Astrocyte (in vitro differentiated cells and primary cell): ENCODE data around the gene PLEKHA8.

Experiments used
- EZH2 ChIP-seq: IDR thresholded peaks from 2 replicates; pipeline ENCODE4 v1.6.1; 2012; ENCODE audit warnings: mild to moderate bottlenecking, low read length, inconsistent platforms; ENCODE audit not compliant: insufficient read depth
- TF ChIP-seq, protein P1 (sequence below): IDR thresholded peaks from 2 replicates; pipeline ENCODE4 v1.5.1; 2011; ENCODE audit warnings: low read depth, mild to moderate bottlenecking, inconsistent platforms, low read length, moderate library complexity; ENCODE audit not compliant: insufficient read depth

DNA sequence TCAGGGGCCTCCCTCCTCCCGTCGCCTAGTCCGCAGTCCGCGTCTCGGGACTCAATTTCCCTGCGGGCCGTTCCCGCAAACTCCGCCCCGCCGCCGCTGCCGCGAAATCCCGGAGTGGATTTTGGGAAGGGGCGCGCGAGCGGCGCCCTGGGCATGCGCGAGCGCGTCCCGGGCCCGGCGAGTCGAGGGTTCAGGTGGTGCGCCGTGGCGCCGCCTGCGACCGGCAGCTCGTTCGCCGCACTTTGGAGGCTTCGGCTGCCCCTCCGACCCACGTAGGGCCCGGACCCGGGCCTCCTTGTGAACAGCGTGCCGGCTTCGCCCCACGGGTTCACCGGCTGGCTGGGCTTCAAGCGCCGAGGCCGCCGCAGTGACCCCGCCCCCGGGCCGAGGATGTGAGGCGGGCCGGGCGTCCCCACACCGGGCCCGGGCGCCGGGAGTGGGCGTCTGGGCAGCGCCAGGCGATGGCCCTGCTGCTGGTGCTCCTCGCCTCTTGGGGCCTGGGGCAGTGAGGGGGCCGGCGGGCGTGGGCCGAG, at the start of gene PLEKHA8:
- TF ChIP-seq, protein P1, sequence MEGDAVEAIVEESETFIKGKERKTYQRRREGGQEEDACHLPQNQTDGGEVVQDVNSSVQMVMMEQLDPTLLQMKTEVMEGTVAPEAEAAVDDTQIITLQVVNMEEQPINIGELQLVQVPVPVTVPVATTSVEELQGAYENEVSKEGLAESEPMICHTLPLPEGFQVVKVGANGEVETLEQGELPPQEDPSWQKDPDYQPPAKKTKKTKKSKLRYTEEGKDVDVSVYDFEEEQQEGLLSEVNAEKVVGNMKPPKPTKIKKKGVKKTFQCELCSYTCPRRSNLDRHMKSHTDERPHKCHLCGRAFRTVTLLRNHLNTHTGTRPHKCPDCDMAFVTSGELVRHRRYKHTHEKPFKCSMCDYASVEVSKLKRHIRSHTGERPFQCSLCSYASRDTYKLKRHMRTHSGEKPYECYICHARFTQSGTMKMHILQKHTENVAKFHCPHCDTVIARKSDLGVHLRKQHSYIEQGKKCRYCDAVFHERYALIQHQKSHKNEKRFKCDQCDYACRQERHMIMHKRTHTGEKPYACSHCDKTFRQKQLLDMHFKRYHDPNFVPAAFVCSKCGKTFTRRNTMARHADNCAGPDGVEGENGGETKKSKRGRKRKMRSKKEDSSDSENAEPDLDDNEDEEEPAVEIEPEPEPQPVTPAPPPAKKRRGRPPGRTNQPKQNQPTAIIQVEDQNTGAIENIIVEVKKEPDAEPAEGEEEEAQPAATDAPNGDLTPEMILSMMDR = no peak
- no peak for TF ChIP-seq EZH2
